GM19240 (cell line): ENCODE results near the gene KCTD20.
"Not testable (repeated sequence)": the region's sequence is repeated elsewhere in the genome, so short reads cannot be mapped to it uniquely, and the experiment has no call there.

ENCODE experiments used
- DNase-seq: peaks from one replicate; pipeline ENCODE4 v3.0.0; 2011; ENCODE audit warnings: low spot score; ENCODE audit not compliant: insufficient read length

KCTD20 gene

GRCh38 chr6:36442671-36443470 is at the start of gene KCTD20, which contains the start of gene PXT1:
KCTD20 (plus strand) TSS chr6:36443000; CDS start chr6:36470098, 27,098 bp downstream.
PXT1 (minus strand) TSS chr6:36442854; CDS start chr6:36426082, 16,772 bp downstream.
- DNase-seq: peak; percentile 78

DNA sequence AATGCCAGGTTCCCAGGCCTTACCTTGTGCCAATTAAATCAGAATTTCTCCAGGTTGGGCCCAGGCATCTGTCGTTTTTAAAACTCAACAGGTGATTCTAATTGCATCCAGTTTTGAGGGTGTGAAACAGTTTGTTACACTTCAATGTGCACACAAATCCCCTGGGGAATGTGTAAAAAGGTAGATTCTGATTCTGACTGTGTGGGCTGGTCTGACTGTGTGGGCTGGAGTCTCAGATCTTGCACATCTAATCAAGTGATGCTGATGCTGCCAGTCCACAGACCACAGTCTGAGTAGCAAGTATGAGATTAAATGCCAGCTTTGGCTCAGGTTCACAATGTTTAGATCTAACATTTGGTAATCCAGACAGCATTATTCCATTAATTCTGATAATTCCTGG is 42.8 kb upstream of the KCTD20 start:
- no peak for DNase-seq

GRCh38 chr6:36402481-36402880 is 40.3 kb upstream of the KCTD20 start:
- no peak for DNase-seq

GRCh38 chr6:36404164-36404563 is 38.6 kb upstream of the KCTD20 start:
- no peak for DNase-seq

- not testable (repeated sequence) for DNase-seq
Measured at GRCh38 chr6:36409718-36410117, 33.1 kb upstream of the KCTD20 start.

- no peak for DNase-seq
Measured at GRCh38 chr6:36413489-36414480, 29.0 kb upstream of the KCTD20 start.

GRCh38 chr6:36414481-36414880 is 28.3 kb upstream of the KCTD20 start:
- DNase-seq: no peak

- no peak for DNase-seq
Measured at GRCh38 chr6:36418558-36418957, 24.2 kb upstream of the KCTD20 start.

DNA sequence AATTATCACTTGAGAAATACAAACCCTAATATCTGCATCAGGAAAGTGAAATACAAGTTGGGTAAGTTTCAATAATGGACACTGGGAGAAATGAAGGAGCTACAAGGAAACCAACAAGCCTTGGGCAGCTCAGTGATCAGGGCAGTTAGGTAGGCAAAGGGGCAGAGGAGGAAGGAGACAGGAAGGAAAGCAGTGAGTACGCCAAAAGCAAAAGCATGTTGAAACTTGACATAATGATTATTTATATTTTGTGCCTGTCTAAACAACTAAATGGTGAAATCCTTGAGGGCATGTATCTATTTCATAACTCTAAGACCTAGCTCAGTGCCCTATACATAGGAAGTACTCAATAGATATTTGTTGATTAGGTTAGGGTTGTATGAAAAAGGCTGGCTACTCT is 23.5 kb upstream of the KCTD20 start:
- no peak for DNase-seq

DNA sequence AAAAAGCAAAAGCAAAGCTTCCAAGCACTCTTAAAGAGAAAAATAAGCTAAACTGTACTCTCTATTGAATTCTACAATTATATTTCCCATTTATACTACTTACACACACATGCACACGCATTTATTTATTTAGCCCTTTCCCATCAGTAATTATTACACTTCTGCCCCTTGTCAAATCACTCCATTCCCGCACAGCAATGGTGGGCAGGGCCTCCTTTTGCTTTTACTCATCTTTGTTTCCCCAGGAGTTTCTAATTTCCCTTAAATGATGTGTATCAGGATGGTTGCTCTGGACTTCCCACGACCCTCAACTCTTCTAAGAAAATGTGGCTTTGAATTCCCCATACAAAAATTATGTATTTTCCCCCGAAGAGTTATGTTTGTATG is 20.1 kb upstream of the KCTD20 start:
- DNase-seq: no peak

DNA sequence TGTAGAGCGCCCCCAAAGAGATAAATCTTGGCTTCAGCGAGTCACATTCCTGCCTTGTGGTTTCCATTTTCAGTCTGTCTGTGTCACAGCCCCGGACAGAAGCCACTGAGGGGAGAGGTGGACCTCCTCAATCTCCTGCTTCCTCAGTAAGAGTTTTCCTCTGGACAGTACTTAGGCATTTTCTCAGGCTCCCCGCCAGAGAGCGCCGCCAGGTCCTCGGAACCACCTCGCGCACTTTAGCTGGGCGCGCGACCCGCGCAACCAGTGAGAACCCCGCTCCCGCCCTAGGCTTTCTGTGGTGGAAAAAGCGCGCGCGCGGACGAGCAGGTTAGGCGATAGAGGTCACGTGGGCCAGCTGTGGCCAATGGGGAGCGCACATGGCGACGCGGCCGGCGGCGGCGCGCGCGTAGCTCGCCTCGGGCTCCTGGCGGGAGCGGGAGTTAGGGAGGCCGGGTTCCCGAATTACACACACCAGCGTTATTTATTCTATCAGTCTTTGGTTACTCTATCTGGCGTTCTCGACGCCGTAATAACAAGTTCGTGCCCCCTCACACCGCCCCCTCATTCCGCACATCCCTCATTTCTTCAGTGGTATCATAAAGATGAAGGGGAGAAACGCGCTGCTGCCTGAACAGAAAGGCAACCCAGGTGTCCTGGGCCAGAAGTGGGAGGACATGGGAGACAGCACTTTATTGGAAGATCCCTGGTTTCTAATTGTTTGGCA is 19.5 kb upstream of the KCTD20 start:
- peak; percentile 86 for DNase-seq

DNA sequence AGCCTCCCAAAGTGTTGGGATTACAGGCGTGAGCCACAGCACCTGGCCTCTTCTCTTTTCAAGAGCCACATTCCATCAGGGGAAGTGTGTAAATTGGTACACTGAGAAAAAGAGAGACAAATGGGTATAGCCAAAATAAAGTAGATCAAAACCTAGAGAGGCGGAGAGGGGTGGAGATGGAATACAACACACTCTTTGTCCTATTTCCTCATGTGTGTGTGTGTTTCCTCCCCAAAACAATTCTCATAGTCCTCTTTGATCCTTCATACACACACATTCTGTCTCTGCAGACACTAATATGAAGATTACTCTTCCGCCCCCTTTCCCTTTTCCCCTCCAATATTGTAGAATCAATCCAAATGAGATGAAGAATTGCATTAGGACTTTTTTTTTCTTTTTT is 16.2 kb upstream of the KCTD20 start:
- no peak for DNase-seq

DNA sequence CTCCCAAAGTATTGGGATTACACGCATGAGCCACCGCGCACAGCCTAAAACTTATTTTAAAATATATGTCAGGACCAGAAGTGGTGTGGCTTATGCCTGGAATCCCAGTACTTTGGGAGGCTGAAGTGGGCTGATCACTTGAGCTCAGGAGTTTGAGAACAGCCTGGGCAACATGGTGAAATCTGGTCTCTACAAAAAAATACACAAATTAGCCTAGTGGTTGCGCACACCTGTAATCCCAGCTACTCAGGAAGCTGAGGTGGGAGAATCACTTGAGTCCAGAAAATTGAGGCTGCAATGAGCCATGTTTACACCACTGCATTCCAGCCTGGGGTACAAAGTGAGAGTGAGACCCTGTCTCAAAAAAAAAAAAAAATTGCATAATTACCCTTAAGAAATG is 13.9 kb upstream of the KCTD20 start:
- no peak for DNase-seq

DNA sequence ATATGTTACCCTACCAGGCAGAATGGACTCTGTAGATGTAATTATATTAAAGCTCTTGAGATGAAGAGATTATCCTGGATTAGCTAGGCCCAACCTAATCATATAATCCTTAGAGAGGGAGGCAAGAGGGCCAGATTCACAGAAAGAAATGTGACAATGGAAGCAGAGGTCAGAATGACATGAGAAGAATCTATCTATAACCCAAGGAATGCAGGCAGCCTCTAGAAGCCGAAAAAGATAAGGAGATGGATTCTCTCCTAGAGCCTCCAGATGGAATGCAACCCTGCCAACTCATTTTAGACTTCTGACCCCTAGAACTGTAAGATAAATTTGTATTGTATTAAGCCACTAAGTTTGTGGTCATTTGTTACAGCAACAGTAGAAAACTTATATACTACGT is 12.4 kb upstream of the KCTD20 start:
- DNase-seq: no peak

- DNase-seq: no peak
Measured at GRCh38 chr6:36431197-36431596, 11.6 kb upstream of the KCTD20 start.

GRCh38 chr6:36432151-36432671 is 10.6 kb upstream of the KCTD20 start:
- DNase-seq: no peak

DNA sequence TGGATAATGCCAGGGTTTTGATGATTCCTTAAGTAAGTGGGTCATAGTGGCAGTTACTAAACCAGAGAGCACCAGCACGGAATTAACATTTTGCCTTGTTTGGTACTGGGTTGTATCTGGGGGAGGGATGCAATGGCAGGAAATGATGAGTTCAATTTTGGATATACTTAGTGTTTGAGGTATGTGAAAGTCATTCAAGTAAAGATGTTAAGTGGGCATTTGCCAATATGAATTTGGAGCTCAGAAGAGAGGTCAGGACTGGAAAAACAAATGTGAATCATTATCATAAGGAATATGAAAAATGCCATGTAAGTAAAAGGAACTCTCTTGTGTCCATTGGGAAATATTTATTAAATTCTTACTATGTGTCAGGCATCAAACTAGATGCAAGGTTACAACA is 6.3 kb upstream of the KCTD20 start:
- no peak for DNase-seq

DNA sequence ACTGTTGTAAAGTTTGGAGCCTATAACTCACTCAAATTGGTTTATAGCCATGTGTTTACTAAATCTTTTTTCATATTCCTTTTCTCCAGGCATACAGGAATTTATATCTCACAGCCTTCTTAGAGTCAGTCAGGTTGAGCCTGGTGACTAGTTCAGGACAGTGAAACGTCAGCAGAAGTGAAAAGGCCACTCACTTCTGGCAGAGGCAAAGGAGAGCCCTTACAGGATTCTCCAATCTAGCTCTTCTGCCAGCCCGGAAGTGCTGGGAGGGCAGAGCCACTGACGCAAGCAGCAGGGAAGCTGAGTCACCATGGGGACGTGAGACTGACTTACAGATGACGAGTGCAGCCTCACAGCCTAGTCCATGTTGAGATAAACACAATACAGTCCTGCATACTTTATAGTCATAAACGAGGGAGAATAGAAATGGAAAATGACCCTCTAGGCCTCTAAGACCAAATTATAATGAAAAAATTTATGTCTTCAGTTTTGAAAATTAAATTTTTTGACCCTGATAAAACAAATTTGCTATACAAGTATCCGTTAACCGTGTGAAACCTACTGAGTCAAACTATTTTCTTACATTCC is 1.4 kb upstream of the KCTD20 start:
- DNase-seq: peak; percentile 81

DNA sequence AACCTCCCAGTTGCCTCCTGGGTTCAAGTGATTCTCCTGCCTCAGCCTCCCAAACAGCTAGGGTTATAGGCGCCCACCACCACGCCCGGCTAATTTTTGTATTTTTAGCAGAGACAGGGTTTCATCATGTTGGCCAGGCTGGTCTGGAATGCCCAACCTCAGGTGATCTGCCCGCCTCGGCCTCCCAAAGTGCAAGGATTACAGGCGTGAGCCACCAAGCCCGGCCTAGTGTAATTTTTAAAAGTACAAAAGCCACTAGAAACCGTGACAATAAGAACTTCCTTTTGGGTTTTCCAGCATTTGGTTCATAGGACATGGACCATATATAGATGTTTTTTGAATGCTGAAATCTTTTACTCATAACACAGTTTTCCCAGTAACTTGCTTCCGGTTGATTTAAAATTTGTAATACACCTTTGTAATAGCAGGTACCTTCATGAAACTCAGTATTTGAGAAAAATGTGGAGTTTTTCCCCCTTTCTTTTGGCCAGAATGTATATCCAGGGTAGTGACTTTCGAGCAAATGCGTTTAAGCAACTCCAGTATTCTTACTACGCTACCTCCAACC is 613 bp upstream of the KCTD20 start:
- no peak for DNase-seq
